Urinary bladder (tissue), 4 donors: ENCODE data around the gene GRIK3. TPM values are rescaled to one million over a fixed set of nuclear protein-coding genes. Genes with fewer than 3 reads are reported as not detected.
"Not testable (repeated sequence)": the region's sequence is repeated elsewhere in the genome, so short reads cannot be mapped to it uniquely, and the experiment has no call there.

Experiments used
- DNase-seq: peaks from one replicate; pipeline ENCODE4 v3.0.0-alpha.2; 2015; ENCODE audit errors: extremely low spot score
- H3K27ac ChIP-seq: one replicate; pipeline ENCODE4 v1.5.1; 2013; ENCODE audit warnings: low read depth, mild to moderate bottlenecking, moderate library complexity
- H3K36me3 ChIP-seq: one replicate; pipeline ENCODE4 v1.6.1; 2013; ENCODE audit warnings: mild to moderate bottlenecking, moderate library complexity; ENCODE audit not compliant: insufficient read depth
- H3K4me1 ChIP-seq: one replicate; pipeline ENCODE4 v1.6.1; 2013; ENCODE audit warnings: mild to moderate bottlenecking, moderate library complexity; ENCODE audit not compliant: insufficient read depth
- H3K4me3 ChIP-seq: one replicate; pipeline ENCODE4 v1.5.1; 2013; ENCODE audit warnings: low read depth, low read length
- WGBS: extraction: QIAGEN DNeasy Blood & Tissue Kit; methylation state at CpG from one replicate; pipeline ENCODE4 v1.1.7; 2013; 5-methylcytosine and 5-hydroxymethylcytosine counted together
- polyA plus RNA-seq: library from polyadenylated mRNA; stranded (reverse); fragments of 200-250 nt; gene quantifications from one replicate; pipeline ENCODE4 v1.2.3, GENCODE V29; 2013
- total RNA-seq: library from RNA; depleted of rRNA; stranded (reverse); fragments of >200 nt; gene quantifications from one replicate; pipeline ENCODE4 v1.2.3, GENCODE V29; 2014
- donor health status: healthy with polysubstance abuse.
- donor health status: healthy.

Gene GRIK3
- total and polyA plus RNA-seq, 2 donors = 1.7 to 4.1 TPM

DNA sequence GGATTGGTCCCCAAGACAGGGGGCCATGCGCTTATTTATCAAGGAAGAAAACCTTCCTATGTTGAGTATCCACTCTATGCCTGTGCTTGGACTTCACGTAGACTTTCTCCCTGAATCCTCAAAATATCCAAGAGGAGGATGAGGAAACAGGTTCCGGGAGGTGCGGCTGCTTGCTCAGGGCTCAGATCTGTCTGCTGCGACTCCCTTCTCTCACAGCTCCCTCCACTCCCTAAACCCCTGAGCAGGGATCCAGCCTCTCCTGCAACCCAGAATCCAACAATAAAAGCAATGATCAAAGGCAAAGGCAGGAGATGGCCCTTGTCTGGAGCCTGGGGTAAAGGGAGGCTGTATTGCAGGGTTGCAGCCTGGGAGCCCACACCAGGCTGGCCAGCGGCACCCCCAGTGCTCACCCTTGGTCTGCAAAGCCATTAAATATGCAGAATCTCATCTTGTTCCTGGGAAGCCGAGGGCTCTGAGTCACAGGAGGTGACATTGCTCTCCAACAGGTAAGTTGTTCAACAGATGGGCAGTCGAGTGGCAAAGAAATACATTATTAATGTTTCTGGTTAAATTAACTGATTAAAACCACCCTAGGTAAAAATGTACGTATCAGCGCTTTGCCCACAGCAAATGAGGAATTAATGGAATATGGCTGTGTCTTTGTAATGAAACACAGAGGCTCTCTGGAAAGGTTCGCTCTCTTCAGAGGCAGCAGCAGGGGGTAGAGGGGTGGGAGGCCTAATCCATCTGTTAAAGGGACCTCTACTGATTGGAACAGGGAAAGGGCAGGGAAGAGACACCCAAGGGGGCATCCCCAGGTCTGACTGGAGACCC is 111.5 kb downstream of the GRIK3 start:
- Histone ChIP-seq H3K36me3 (no peaks in the 10 kb centered on the region), H3K27ac (no peak overlapping the region), H3K4me3 (no peak overlapping the region), H3K4me1 (no peaks in the 10 kb centered on the region)
- WGBS = 37% methylated on average over 11 of the region's 11 CpGs
- no peak for DNase-seq

- Histone ChIP-seq H3K27ac (no peak overlapping the region), H3K4me3 (no peak overlapping the region), H3K36me3 (no peaks in the 10 kb centered on the region), H3K4me1 (no peaks in the 10 kb centered on the region)
- DNase-seq = no peak
- 55% methylated on average over 5 of the region's 5 CpGs for WGBS
These were observed 112.2 kb downstream of the GRIK3 start for GRCh38 chr1:36922071-36922470.

DNA sequence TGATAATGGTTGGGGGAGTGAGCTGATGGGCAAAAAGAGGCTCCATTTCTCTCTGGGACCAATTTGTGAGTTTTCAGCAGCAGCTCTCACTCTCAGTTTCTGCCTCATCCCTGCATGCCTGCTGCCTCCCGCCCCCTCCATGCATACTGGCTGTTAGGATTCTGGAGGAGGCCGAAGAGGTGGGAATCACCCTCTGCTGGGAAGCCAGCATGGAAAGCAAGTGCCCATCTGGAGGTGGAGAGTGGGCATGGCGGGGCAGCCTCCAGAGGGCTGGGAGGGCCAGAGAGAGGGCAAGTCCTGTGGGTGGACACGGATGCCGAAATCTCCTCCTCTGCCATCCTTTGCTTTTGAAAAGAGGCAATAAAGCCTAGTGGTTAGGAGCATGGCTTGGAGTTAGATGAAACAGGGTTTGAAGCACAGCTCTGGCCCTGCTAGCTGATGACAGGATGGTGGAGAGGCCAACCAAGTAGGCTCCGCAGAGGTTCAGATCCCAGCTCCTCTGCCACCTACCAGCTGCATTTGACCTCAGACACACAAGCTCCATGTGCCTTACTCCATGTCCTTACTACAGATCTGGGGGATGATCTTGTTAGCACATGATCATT is 113.4 kb downstream of the GRIK3 start:
- H3K4me3 ChIP-seq = no peak overlapping the region
- no peak overlapping the region for H3K27ac ChIP-seq
- DNase-seq = no peak
- no peaks in the 10 kb centered on the region for H3K4me1 ChIP-seq
- 79% methylated on average over 6 of the region's 6 CpGs for WGBS
- H3K36me3 ChIP-seq = no peaks in the 10 kb centered on the region

- 76% methylated on average over 3 of the region's 3 CpGs for WGBS
- DNase-seq = no peak
These were observed 113.9 kb downstream of the GRIK3 start for GRCh38 chr1:36920371-36920770.

DNA sequence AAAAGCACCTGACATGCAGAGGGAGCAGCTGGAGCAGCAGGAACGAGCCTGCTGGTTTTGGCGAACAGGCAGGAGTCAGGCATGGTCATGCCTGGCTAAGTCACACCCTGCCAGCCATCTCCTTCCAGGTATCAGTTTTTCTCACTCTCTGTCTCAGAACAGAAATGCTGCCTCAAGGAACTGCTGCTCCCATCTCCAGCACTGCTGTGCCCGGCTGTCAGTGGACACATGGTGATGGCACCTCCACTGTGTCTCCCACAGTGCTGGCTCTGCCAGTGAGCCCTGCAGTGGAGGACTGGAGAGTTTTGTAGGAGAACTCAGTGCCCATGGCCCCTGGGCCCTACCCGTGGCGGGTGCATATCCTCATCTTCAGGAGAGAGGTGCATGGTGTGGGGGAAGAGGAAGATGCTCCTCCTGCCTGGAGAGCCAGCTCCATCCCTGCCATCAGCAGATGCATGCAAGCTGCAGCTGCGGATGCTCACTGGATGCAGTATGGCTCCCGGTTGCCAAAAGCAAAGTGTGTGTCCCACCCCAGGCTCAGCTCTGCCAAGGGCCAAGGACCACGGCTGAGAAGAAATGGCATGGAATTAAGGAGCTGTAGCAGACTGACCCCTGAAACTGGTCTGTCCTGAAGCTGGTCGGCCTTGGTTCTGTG is 114.7 kb downstream of the GRIK3 start:
- no peaks in the 10 kb centered on the region for H3K36me3 ChIP-seq
- no peak overlapping the region for H3K4me3 ChIP-seq

More at GRCh38 chr1:36920371-36920770, 113.9 kb downstream of the GRIK3 start:
- H3K4me3 ChIP-seq = no peak overlapping the region
- H3K36me3 ChIP-seq = no peaks in the 10 kb centered on the region
- no peaks in the 10 kb centered on the region for H3K4me1 ChIP-seq
- H3K27ac ChIP-seq = no peak overlapping the region

GRCh38 chr1:36918604-36919003 is 115.7 kb downstream of the GRIK3 start:
- no peak overlapping the region for H3K4me3 ChIP-seq
- WGBS = 74% methylated on average over 4 of the region's 4 CpGs
- DNase-seq = no peak
- no peaks in the 10 kb centered on the region for H3K36me3 ChIP-seq
- H3K27ac ChIP-seq = no peak overlapping the region
- H3K4me1 ChIP-seq = no peaks in the 10 kb centered on the region

More for the DNA sequence above, 114.7 kb downstream of the GRIK3 start:
- no peak for DNase-seq
- no peak overlapping the region for H3K27ac ChIP-seq
- WGBS = 67% methylated on average over 9 of the region's 9 CpGs
- H3K4me1 ChIP-seq = no peaks in the 10 kb centered on the region

DNA sequence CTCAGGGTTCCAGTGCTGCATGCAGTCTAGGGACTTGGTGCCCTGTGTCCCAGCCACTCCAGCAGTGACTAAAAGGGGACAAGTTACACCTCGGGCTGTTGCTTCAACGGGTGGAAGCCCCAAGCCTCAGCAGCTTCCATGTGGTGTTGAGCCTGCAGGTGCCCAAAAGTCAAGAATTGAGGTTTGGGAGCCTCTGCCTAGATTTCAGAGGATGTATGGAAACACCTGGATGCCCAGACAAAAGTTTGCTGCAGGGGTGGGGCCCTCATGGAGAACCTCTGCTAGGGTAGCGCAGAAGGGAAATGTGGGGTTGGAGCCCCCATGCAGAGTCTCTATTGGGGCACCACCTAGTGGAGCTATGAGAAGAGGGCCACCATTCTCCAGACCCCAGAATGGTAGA is 117.8 kb downstream of the GRIK3 start:
- WGBS = 87% methylated on average over 3 of the region's 3 CpGs
- not testable (repeated sequence) for H3K36me3 ChIP-seq, DNase-seq, H3K27ac ChIP-seq, H3K4me3 ChIP-seq, H3K4me1 ChIP-seq

GRCh38 chr1:36913484-36914060 is 120.7 kb downstream of the GRIK3 start:
- H3K27ac ChIP-seq = no peak overlapping the region
- no peak overlapping the region for H3K4me3 ChIP-seq
- WGBS = 25% methylated on average over 4 of the region's 4 CpGs
- H3K4me1 ChIP-seq = no peaks in the 10 kb centered on the region
- no peaks in the 10 kb centered on the region for H3K36me3 ChIP-seq
- no peak for DNase-seq

- Histone ChIP-seq H3K4me1 (no peaks in the 10 kb centered on the region), H3K27ac (no peak overlapping the region), H3K4me3 (no peak overlapping the region), H3K36me3 (no peaks in the 10 kb centered on the region)
- DNase-seq = no peak
- WGBS = 77% methylated on average over 5 of the region's 5 CpGs
These were observed 121.3 kb downstream of the GRIK3 start for GRCh38 chr1:36913016-36913415.

- Histone ChIP-seq H3K36me3 (no peaks in the 10 kb centered on the region), H3K4me3 (no peak overlapping the region), H3K27ac (no peak overlapping the region), H3K4me1 (no peaks in the 10 kb centered on the region)
- WGBS = 59% methylated on average over 7 of the region's 7 CpGs
- DNase-seq = no peak
These were observed 121.9 kb downstream of the GRIK3 start for GRCh38 chr1:36912365-36912865.

DNA sequence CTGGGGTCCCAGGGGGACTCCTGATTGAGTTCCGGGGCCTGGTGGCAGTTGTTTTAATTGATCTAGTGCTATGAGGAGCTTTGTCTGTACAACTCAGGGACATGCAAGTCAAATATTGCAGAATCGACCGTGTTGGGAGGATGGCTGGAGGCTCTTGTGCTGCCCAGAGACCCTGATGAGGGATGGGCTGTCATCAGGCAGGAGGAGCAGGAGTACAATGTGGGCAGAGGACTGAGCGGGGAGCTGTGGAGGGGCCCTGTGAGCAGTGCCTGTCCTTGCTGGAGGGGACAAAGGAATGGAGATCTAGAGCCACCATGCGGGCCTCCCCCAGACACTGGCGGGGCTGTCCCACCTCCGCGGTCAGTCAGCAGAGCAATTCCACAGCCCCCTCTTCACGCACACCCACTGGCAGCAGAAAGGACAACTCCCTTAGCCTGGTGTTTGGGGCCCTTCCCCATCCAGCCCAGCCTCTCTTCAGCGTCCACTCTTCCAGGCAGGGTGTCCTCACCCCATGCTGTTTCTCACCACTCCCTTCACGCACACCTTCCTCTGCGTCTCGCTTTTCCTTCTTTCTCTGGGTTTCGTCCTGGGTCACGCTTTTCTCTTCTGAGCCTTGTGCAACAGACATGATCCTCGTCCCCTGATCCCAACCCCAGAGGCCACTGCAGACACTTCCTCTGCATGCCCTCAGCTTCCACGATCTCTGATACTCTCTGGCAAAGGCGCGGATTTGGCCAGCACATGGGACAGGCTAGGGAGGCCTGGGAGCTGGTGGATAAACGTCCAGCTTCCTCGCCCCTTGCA is 122.6 kb downstream of the GRIK3 start:
- DNase-seq = no peak
- WGBS = 75% methylated on average over 21 of the region's 21 CpGs
- no peaks in the 10 kb centered on the region for H3K4me1 ChIP-seq
- H3K27ac ChIP-seq = no peak overlapping the region
- no peak overlapping the region for H3K4me3 ChIP-seq
- no peaks in the 10 kb centered on the region for H3K36me3 ChIP-seq

GRCh38 chr1:36910886-36911540 is 123.3 kb downstream of the GRIK3 start:
- no peak for DNase-seq
- Histone ChIP-seq H3K4me1 (no peaks in the 10 kb centered on the region), H3K27ac (no peak overlapping the region), H3K36me3 (no peaks in the 10 kb centered on the region), H3K4me3 (no peak overlapping the region)
- 66% methylated on average over 9 of the region's 9 CpGs for WGBS
